Right lobe of liver (tissue), 6 donors: ENCODE measurements around the gene RAB4B. TPM values are rescaled to one million over a fixed set of nuclear protein-coding genes. Genes with fewer than 3 reads are reported as not detected.
"Not testable (repeated sequence)": the region's sequence is repeated elsewhere in the genome, so short reads cannot be mapped to it uniquely, and the experiment has no call there.

Source experiments
- ATAC-seq, 4 donors: fragments of 200-7000 bp; cut with Tn5 transposase; one replicate each; pipeline ENCODE4 v1.9.1; 2020; ENCODE audit warnings: mild to moderate bottlenecking in 4 of 4, moderate library complexity in 4 of 4
- DNase-seq, 3 donors: peaks; one replicate each; pipeline ENCODE4 v3.0.0-alpha.2; 2020
- H3K27ac ChIP-seq, 3 donors: fragments of 200-600 bp; one replicate each; pipeline ENCODE4 v1.8.0; 2022
- H3K27me3 ChIP-seq, 2 donors: fragments of 200-600 bp; one replicate each; pipeline ENCODE4 v1.8.0; 2022
- H3K36me3 ChIP-seq, 4 donors: fragments of 200-600 bp; sonication (generic) in 1 of 4; one replicate each; pipeline versions ENCODE4 v1.5.1 to v1.8.0; 2017 to 2022; ENCODE audit warnings: control low read depth in 1 of 4
- H3K4me1 ChIP-seq, 4 donors: fragments of 200-600 bp; sonication (generic) in 1 of 4; one replicate each; pipeline versions ENCODE4 v1.5.1 to v1.8.0; 2017 to 2022; ENCODE audit warnings: control low read depth in 1 of 4
- H3K4me3 ChIP-seq, 3 donors: fragments of 200-600 bp; one replicate each; pipeline ENCODE4 v1.8.0; 2022
- H3K9me3 ChIP-seq, 4 donors: fragments of 200-600 bp; sonication (generic) in 1 of 4; one replicate each; pipeline versions ENCODE4 v1.5.1 to v1.8.0; 2017 to 2022; ENCODE audit warnings: control low read depth in 1 of 4
- POLR2A ChIP-seq: fragments of 450-650 bp; IDR thresholded peaks from one replicate; pipeline ENCODE4 v1.6.1; 2017; ENCODE audit warnings: antibody characterized with exemption, mild to moderate bottlenecking
- WGBS: methylation state at CpG from one replicate; pipeline ENCODE4 v1.1.6; 2018; ENCODE audit warnings: low coverage, low lambda C conversion rate; ENCODE audit not compliant: insufficient coverage; ENCODE audit errors: missing lambda C conversion rate; 5-methylcytosine and 5-hydroxymethylcytosine counted together
- intact Hi-C, 2 donors: fragments of 100-400 bp; cut with DNase I; formaldehyde crosslinking; loops; one replicate each; pipeline versions ENCODE4 v1.11.2 to v1.14.1; 2022
- total RNA-seq, 6 experiments: library from RNA; depleted of rRNA in 2 of 6; stranded (reverse); fragments of >200 nt in 2 of 6; fragmentation: NEBNext Ultra II Directional in 3 of 6; extraction: Animal tissue kit (Norgen Biotek cat#: 25700) in 3 of 6; gene quantifications; one replicate each; pipeline versions ENCODE4 v1.1.0 to v1.2.4, GENCODE V29; 2016 to 2023
- TF ChIP-seq, protein P1 (sequence below), 4 donors: fragments of 200-600 bp in 3 of 4; fragments of 450-650 bp in 1 of 4; IDR thresholded peaks; one replicate each; pipeline versions ENCODE4 v1.5.1 to v1.8.0; 2016 to 2022; ENCODE audit warnings: antibody characterized with exemption in 4 of 4, mild to moderate bottlenecking in 2 of 4
- donor health status: DM: no; HTN: yes; CAD: no.
- donor health status: DM: no; HTN: no; CAD: no.
- donor health status: DM: no; HTN: no; CAD: no.
- donor health status: DM: no; HTN: yes; CAD: no.
- donor health status: DM: no; HTN: yes; CAD: no.

The RAB4B gene
- total RNA-seq, 6 experiments from 2014 or later = 6.4 to 17.2 (median 10.2) TPM

GRCh38 chr19:40827386-40828247 is 49.6 kb downstream of the RAB4B start:
- no peak overlapping the region for H3K4me3 ChIP-seq
- 95% methylated on average over 20 of the region's 22 CpGs for WGBS

GRCh38 chr19:40829205-40829604 is 51.2 kb downstream of the RAB4B start:
- H3K36me3 ChIP-seq = peaks cover 0 to 5% (median 2%) of the 10 kb centered on the region in 4 donors
- no peak overlapping the region for H3K4me3 ChIP-seq
- no peak for ATAC-seq
- DNase-seq = no peak
- H3K9me3 ChIP-seq = no peaks in the 10 kb centered on the region
- H3K27ac ChIP-seq = no peak overlapping the region
- no peak for TF ChIP-seq POLR2A
- TF ChIP-seq, protein P1, sequence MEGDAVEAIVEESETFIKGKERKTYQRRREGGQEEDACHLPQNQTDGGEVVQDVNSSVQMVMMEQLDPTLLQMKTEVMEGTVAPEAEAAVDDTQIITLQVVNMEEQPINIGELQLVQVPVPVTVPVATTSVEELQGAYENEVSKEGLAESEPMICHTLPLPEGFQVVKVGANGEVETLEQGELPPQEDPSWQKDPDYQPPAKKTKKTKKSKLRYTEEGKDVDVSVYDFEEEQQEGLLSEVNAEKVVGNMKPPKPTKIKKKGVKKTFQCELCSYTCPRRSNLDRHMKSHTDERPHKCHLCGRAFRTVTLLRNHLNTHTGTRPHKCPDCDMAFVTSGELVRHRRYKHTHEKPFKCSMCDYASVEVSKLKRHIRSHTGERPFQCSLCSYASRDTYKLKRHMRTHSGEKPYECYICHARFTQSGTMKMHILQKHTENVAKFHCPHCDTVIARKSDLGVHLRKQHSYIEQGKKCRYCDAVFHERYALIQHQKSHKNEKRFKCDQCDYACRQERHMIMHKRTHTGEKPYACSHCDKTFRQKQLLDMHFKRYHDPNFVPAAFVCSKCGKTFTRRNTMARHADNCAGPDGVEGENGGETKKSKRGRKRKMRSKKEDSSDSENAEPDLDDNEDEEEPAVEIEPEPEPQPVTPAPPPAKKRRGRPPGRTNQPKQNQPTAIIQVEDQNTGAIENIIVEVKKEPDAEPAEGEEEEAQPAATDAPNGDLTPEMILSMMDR (IDR thresholded peaks at IDR 0.05) = no peak
- intact Hi-C loops = no loop called here
- H3K4me1 ChIP-seq = peaks cover 0 to 23% (median 7%) of the 10 kb centered on the region in 4 donors
- no peaks in the 10 kb centered on the region for H3K27me3 ChIP-seq

More at GRCh38 chr19:40827386-40828247, 49.6 kb downstream of the RAB4B start:
- TF ChIP-seq, protein P1 (IDR thresholded peaks at IDR 0.05) = no peak
- no peak for TF ChIP-seq POLR2A
- no peak overlapping the region for H3K27ac ChIP-seq
- no peaks in the 10 kb centered on the region for H3K27me3 ChIP-seq
- DNase-seq (peak in 1 of 3 donors; percentile 24), ATAC-seq (no peak)
- H3K36me3 ChIP-seq = peaks cover 0 to 5% (median 2%) of the 10 kb centered on the region in 4 donors
- intact Hi-C loops = no loop called here
- peaks cover 0 to 33% (median 15%) of the 10 kb centered on the region in 4 donors for H3K4me1 ChIP-seq
- no peaks in the 10 kb centered on the region for H3K9me3 ChIP-seq

- H3K4me3 ChIP-seq, H3K36me3 ChIP-seq, ATAC-seq, intact Hi-C loops, H3K9me3 ChIP-seq, H3K27me3 ChIP-seq, H3K27ac ChIP-seq: not testable (repeated sequence)
- WGBS = 98% methylated on average over 9 of the region's 16 CpGs
- peak in 1 of 3 donors; percentile 33 for DNase-seq
- peaks cover 0 to 14% (median 7%) of the 10 kb centered on the region in 4 donors for H3K4me1 ChIP-seq
These were observed 52.7 kb downstream of the RAB4B start for GRCh38 chr19:40830741-40831140.

DNA sequence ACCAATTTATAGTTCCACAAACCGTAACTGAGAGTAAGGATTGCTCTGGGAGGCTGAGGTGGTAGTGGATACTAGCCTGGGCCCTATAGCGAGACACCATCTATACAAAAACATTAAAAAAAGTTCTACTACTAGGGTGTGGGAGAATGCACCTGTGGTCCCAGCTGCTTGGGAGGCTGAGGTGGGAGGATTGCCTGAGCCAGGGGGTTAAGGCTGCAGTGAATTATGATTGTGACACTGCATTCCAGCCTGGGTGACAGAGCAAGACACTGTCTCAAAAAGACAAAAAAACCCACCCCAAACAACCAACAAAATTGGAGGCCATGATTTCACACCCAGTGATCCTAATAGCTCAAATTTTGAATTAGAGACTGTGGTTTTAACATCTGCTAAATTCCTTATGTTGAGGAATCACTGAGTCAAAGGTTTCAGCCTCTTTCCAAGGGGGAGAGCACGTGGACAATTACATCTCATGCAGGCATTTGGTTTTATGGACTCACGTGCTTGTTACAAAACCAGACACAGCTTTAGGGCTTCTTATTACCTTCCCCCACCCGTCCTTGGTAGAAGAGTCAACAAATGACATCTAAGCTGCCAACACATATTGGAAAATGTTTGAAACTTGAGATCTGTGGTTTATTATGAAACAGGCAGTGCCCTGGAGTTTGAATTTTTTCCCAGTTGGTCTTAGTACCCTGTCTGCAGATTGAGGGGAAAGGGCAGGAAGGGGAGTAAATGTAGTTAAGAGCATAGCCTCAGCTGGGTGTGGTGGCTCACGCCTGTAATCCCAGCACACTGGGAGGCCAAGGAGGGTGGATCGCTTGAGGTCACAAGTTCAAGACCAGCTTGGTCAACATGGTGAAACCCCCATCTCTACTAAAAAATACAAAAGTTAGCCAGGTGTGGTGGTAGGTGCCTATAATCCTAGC is 53.7 kb downstream of the RAB4B start:
- DNase-seq (peak in 1 of 3 donors; percentile 81), ATAC-seq (peak; percentile 79 to 90 (median 85))
- no peak for TF ChIP-seq POLR2A
- TF ChIP-seq, protein P1 (IDR thresholded peaks at IDR 0.05) = no peak
- peaks cover 0 to 14% (median 7%) of the 10 kb centered on the region in 4 donors for H3K4me1 ChIP-seq
- no peak overlapping the region for H3K4me3 ChIP-seq
- WGBS = 55% methylated on average over 5 of the region's 7 CpGs
- H3K27ac ChIP-seq = peak overlapping the region; percentile 12 to 70 (median 64)
- H3K9me3 ChIP-seq = no peaks in the 10 kb centered on the region
- H3K36me3 ChIP-seq = peaks cover 0 to 5% (median 2%) of the 10 kb centered on the region in 4 donors
- H3K27me3 ChIP-seq = no peaks in the 10 kb centered on the region
- intact Hi-C loops = no loop called here

- Histone ChIP-seq H3K27ac (peak overlapping the region in 1 of 3 donors; percentile 64), H3K4me1 (peaks cover 0 to 14% (median 7%) of the 10 kb centered on the region in 4 donors)
- DNase-seq, H3K27me3 ChIP-seq, H3K36me3 ChIP-seq, intact Hi-C loops, H3K4me3 ChIP-seq, H3K9me3 ChIP-seq: not testable (repeated sequence)
- peak; percentile 6 to 27 (median 10) for ATAC-seq
- 60% methylated on average over 2 of the region's 4 CpGs for WGBS
These were observed 54.4 kb downstream of the RAB4B start for GRCh38 chr19:40832431-40832790.

DNA sequence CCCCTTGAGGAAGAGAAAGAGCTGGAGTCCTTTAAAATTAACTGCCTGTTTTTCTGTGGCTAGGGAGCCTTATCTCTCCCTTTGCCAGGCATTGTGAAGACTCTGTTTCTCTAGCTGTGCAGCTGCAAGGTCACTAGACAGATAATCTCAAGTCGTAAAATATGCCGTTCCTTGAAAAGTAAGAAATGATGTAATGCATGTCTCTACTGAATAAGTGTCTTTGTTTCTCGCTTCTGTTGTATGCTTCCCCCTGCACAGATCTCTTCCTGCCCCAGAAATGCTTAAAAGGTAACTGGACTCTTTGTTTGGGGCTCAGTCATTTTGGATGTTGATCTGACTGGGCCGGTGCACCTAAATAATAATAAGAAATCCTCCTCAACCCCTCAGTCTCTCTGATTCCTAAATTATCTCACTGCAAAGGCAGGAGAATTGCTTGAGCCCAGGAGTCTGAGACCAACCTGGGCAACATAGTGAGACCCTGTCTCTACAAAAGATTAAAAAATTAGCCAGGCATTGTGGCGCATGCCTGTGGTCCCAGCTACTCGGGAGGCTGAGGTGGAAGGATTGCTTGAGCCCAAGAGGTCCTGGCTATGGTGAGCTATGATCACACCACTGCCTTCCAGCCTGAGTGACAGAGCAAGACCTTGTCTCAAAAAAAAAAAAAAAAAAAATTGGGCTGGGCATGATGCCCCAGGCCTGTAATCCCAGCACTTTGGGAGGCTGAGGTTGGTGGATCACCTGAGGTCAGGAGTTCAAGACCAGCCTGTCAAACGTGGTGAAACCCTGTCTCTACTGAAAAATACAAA is 55.9 kb downstream of the RAB4B start:
- H3K9me3 ChIP-seq, ATAC-seq, intact Hi-C loops, H3K27ac ChIP-seq, H3K4me3 ChIP-seq, H3K36me3 ChIP-seq, H3K27me3 ChIP-seq: not testable (repeated sequence)
- WGBS = 49% methylated on average over 7 of the region's 7 CpGs
- peak in 1 of 3 donors; percentile 10 for DNase-seq
- peaks cover 0 to 14% (median 7%) of the 10 kb centered on the region in 4 donors for H3K4me1 ChIP-seq
